ENCODE measurements around the gene RRAD.
"Not testable (repeated sequence)": the region's sequence is repeated elsewhere in the genome, so short reads cannot be mapped to it uniquely, and the experiment has no call there.

DNA sequence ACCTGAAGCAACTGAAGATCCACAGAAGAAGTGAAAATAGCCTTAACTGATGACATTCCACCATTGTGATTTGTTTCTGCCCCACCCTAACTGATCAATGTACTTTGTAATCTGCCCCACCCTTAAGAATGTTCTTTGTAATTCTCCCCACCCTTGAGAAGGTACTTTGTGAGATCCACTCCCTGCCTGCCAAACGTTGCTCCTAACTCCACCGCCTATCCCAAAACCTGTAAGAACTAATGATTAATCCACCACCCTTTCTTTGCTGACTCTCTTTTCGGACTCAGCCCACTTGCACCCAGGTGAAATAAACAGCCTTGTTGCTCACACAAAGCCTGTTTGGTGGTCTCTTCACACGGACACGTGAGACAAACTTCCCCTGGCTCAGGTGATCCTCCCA, 28.7 kb downstream of the RRAD start:
- TF ChIP-seq, protein P1, sequence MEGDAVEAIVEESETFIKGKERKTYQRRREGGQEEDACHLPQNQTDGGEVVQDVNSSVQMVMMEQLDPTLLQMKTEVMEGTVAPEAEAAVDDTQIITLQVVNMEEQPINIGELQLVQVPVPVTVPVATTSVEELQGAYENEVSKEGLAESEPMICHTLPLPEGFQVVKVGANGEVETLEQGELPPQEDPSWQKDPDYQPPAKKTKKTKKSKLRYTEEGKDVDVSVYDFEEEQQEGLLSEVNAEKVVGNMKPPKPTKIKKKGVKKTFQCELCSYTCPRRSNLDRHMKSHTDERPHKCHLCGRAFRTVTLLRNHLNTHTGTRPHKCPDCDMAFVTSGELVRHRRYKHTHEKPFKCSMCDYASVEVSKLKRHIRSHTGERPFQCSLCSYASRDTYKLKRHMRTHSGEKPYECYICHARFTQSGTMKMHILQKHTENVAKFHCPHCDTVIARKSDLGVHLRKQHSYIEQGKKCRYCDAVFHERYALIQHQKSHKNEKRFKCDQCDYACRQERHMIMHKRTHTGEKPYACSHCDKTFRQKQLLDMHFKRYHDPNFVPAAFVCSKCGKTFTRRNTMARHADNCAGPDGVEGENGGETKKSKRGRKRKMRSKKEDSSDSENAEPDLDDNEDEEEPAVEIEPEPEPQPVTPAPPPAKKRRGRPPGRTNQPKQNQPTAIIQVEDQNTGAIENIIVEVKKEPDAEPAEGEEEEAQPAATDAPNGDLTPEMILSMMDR (IDR thresholded peaks at IDR 0.05) = not testable (repeated sequence)
- not testable (repeated sequence) for TF ChIP-seq POLR2A (IDR thresholded peaks at IDR 0.05)
